HFF-Myc (cell line): ENCODE results near the gene KCNC1.

Source experiments
- DNase-seq: peaks from one replicate; pipeline ENCODE4 v3.0.0-alpha.2; 2011; ENCODE audit warnings: low read depth; ENCODE audit errors: extremely low read depth
- H3K4me3 ChIP-seq: replicated peaks from 2 replicates; pipeline ENCODE4 v1.5.1; 2011; ENCODE audit warnings: low read depth, mild to moderate bottlenecking, control low read depth, low read length
- TF ChIP-seq, protein P1 (sequence below): IDR thresholded peaks from 2 replicates; pipeline ENCODE4 v1.5.1; 2012; ENCODE audit warnings: mild to moderate bottlenecking, low read depth, low read length, control low read depth; ENCODE audit errors: missing control alignments

KCNC1 gene

DNA sequence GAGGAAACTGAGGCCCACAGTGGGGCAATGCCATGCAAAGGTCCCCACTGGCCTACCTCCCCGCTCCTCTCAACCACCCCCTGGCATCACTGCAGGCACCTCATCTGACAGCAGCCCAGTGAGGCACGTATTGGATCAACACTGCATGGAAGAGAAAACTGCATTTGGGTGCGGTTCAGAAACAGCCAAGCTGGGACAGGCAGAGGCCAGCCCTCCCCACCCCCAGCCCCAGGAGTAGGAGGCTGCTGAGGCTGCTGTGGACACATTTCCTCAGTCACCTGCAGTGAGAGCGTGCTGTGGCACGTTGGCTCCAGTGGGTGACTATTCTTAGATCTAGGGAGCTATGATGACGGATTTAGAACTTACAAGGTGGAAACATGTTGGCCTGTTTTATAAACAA is 63.7 kb downstream of the KCNC1 start:
- TF ChIP-seq, protein P1, sequence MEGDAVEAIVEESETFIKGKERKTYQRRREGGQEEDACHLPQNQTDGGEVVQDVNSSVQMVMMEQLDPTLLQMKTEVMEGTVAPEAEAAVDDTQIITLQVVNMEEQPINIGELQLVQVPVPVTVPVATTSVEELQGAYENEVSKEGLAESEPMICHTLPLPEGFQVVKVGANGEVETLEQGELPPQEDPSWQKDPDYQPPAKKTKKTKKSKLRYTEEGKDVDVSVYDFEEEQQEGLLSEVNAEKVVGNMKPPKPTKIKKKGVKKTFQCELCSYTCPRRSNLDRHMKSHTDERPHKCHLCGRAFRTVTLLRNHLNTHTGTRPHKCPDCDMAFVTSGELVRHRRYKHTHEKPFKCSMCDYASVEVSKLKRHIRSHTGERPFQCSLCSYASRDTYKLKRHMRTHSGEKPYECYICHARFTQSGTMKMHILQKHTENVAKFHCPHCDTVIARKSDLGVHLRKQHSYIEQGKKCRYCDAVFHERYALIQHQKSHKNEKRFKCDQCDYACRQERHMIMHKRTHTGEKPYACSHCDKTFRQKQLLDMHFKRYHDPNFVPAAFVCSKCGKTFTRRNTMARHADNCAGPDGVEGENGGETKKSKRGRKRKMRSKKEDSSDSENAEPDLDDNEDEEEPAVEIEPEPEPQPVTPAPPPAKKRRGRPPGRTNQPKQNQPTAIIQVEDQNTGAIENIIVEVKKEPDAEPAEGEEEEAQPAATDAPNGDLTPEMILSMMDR, result no peak
- no peak for DNase-seq
- no peak overlapping the region for H3K4me3 ChIP-seq

DNA sequence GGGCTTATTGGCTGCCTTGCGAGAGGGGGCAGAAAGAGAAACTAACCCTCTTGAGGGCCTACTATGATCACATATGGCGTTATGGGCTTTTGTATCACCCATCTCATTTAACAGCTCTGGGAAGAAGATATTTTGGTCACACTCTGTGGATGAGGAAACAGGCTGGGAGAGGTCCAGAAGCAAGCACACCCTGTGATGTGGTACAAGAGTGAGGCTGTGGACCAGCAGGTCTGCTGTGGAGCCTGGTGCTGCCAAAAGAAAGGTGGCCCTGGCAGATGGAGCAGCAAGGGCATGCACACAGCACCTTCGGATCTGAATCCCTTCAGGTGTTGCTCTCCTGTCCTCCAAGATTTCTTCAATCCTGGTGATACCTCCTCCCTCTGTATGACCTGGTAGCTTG is 64.1 kb downstream of the KCNC1 start:
- DNase-seq, result no peak
- no peak overlapping the region for H3K4me3 ChIP-seq
- TF ChIP-seq, protein P1, result no peak

DNA sequence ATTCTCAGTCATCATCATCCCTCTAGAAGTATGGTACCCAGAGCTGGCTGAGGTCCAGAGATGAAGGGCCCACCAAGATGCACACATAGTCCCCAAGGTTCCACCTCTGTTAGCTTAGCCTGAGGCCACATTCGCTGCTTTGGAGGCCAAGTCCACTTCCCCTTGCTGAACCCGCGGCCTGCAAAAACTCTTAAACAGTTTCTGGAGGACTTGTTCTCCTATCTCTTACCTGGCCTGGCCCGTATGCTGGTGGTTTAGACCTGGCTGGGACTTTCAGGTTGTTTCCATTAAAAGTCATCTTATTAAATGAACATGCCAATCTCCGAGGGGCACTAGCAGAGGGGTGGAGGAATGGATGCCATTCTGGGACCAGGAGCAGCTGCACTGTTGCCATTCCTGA is 64.6 kb downstream of the KCNC1 start:
- DNase-seq, result no peak
- TF ChIP-seq, protein P1, result no peak
- no peak overlapping the region for H3K4me3 ChIP-seq

DNA sequence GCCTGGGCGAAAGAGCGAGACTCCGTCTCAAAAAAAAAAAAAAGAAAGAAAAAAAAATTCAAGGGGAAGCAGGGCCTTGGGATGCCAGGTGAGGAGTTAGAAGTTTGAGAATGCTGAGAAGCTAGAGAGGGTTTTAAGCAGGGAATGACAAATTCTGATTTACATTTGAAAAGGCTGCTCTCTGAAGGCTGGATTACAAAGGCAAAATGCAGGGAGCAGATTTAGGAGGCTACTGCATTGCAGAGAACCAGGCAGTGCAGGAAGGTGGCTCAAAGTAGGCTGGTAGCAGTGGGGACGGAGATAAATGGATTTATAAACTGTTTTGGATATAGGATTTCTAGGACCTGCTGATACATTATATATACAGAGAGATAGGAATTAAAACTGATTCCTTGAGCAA is 66.6 kb downstream of the KCNC1 start:
- no peak for DNase-seq
- no peak overlapping the region for H3K4me3 ChIP-seq
- TF ChIP-seq, protein P1, result no peak

DNA sequence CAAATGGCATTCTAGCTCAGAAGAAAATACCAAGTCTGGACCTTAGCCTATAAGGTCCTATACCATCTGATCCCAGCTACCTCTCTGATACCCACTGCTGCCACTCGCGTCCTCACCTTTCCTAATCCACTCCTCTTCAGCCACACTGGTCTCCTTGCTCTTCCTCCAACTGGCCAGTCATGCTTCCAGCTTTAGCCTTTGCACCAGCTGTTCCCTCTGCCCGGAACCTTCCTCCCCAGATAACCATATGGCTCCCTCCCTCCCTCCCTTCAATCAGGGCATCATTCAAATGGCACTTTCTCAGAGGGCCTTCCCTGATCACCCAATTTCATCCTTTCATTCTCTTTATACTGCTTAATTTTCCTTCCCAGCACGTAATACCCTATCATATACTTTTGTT is 67.9 kb downstream of the KCNC1 start:
- H3K4me3 ChIP-seq, result no peak overlapping the region
- DNase-seq, result no peak
- TF ChIP-seq, protein P1, result no peak

DNA sequence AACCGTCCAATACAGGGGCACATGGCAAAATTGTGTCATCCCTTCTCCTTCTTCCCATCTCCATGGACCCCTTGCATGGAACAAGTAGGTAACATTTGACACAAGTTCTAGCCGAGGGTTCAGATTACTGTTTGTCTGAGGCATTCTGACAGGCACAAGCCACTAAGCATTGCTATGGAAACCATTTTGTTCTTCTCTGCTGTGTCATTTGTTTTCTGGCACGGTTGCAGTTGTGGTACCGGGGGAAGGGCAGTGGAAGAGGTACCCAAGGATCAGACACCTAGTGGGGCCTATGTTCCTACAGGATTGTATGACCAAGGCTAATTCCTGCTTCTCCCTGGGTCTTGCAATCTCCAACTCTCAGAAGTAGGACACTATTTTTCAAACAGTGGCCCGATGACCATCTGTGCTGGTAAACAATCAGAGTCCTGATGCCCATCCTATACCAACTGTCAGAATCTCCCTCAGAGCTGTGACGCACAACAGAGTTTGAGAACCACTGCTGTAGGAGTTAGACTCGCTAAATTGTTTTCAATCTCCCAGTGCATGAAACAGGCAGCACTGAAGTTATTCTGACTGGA is 69.3 kb downstream of the KCNC1 start:
- no peak for DNase-seq
- TF ChIP-seq, protein P1, result no peak
- no peak overlapping the region for H3K4me3 ChIP-seq

DNA sequence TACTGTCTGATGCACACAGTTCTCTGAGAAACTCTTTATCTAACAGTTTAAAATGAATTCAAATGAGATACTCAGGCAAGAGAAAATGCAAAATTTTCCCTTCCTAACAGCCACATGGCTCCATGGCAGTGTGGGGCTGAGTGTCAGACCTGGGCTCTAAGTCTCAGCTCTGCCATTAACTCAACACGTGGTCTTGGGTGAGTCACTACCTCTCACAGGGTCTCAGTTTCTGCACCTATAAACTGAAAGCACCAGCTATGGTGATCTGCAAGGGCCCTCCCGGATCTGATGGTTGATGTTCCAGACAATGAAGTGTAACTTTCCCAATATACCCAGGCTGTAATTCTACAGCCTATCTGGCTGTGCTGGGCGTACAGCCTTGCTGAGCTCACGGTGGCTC is 70.5 kb downstream of the KCNC1 start:
- DNase-seq, result no peak
- TF ChIP-seq, protein P1, result no peak
- no peak overlapping the region for H3K4me3 ChIP-seq
